ENCODE measurements around the gene NXT1.

Gene NXT1

GRCh38 chr20:23326774-23327173 is 23.8 kb upstream of the NXT1 start:
- no peak overlapping the region for H3K9ac ChIP-seq (ENCODE audit: low read length in 5 of 5)
- no peaks in the 10 kb centered on the region for H3K36me3 ChIP-seq (ENCODE audit: control insufficient read depth in 5 of 5, insufficient read depth in 5 of 5, low read length in 5 of 5)
- H3K4me3 ChIP-seq (ENCODE audit: low read depth in 1 of 5, low read length in 5 of 5), result no peak overlapping the region
- H3K27me3 ChIP-seq (ENCODE audit: control insufficient read depth in 5 of 5, insufficient read depth in 4 of 5, low read length in 5 of 5), result peaks cover 0 to 4% (median 0%) of the 10 kb centered on the region in 5 donors
- peaks cover 0 to 6% (median 0%) of the 10 kb centered on the region in 5 donors for H3K4me1 ChIP-seq (ENCODE audit: control insufficient read depth in 5 of 5, insufficient read depth in 5 of 5, low read length in 5 of 5)
- peaks cover 0 to 5% (median 0%) of the 10 kb centered on the region in 5 donors for H3K9me3 ChIP-seq (ENCODE audit: control insufficient read depth in 5 of 5, low read length in 5 of 5)
- no peak overlapping the region for H3K27ac ChIP-seq (ENCODE audit: low read depth, low read length)

- Histone ChIP-seq H3K9ac (ENCODE audit: low read length in 5 of 5) (no peak overlapping the region), H3K4me3 (ENCODE audit: low read depth in 1 of 5, low read length in 5 of 5) (no peak overlapping the region), H3K27me3 (ENCODE audit: control insufficient read depth in 5 of 5, insufficient read depth in 4 of 5, low read length in 5 of 5) (peaks cover 0 to 4% (median 0%) of the 10 kb centered on the region in 5 donors), H3K36me3 (ENCODE audit: control insufficient read depth in 5 of 5, insufficient read depth in 5 of 5, low read length in 5 of 5) (no peaks in the 10 kb centered on the region), H3K9me3 (ENCODE audit: control insufficient read depth in 5 of 5, low read length in 5 of 5) (peaks cover 0 to 5% (median 0%) of the 10 kb centered on the region in 5 donors), H3K27ac (ENCODE audit: low read depth, low read length) (no peak overlapping the region), H3K4me1 (ENCODE audit: control insufficient read depth in 5 of 5, insufficient read depth in 5 of 5, low read length in 5 of 5) (peaks cover 0 to 6% (median 0%) of the 10 kb centered on the region in 5 donors)
Measured at GRCh38 chr20:23327617-23328333, 22.8 kb upstream of the NXT1 start.

- H3K4me1 ChIP-seq (ENCODE audit: control insufficient read depth in 5 of 5, insufficient read depth in 5 of 5, low read length in 5 of 5), result peaks cover 0 to 3% (median 0%) of the 10 kb centered on the region in 5 donors
- no peak overlapping the region for H3K27ac ChIP-seq (ENCODE audit: low read depth, low read length)
Measured at GRCh38 chr20:23331450-23332350, 18.9 kb upstream of the NXT1 start.

GRCh38 chr20:23332467-23332866 is 18.1 kb upstream of the NXT1 start:
- H3K36me3 ChIP-seq (ENCODE audit: control insufficient read depth in 5 of 5, insufficient read depth in 5 of 5, low read length in 5 of 5), result no peaks in the 10 kb centered on the region
- H3K4me1 ChIP-seq (ENCODE audit: control insufficient read depth in 5 of 5, insufficient read depth in 5 of 5, low read length in 5 of 5), result peaks cover 0 to 3% (median 0%) of the 10 kb centered on the region in 5 donors
- no peak overlapping the region for H3K27ac ChIP-seq (ENCODE audit: low read depth, low read length)
- H3K9ac ChIP-seq (ENCODE audit: low read length in 5 of 5), result no peak overlapping the region
- H3K4me3 ChIP-seq (ENCODE audit: low read depth in 1 of 5, low read length in 5 of 5), result no peak overlapping the region
- H3K9me3 ChIP-seq (ENCODE audit: control insufficient read depth in 5 of 5, low read length in 5 of 5), result peaks cover 0 to 5% (median 0%) of the 10 kb centered on the region in 5 donors
- no peaks in the 10 kb centered on the region for H3K27me3 ChIP-seq (ENCODE audit: control insufficient read depth in 5 of 5, insufficient read depth in 4 of 5, low read length in 5 of 5)

More at GRCh38 chr20:23331450-23332350, 18.9 kb upstream of the NXT1 start:
- H3K4me3 ChIP-seq (ENCODE audit: low read depth in 1 of 5, low read length in 5 of 5), result no peak overlapping the region
- H3K9me3 ChIP-seq (ENCODE audit: control insufficient read depth in 5 of 5, low read length in 5 of 5), result peaks cover 0 to 5% (median 0%) of the 10 kb centered on the region in 5 donors
- H3K36me3 ChIP-seq (ENCODE audit: control insufficient read depth in 5 of 5, insufficient read depth in 5 of 5, low read length in 5 of 5), result no peaks in the 10 kb centered on the region
- no peak overlapping the region for H3K9ac ChIP-seq (ENCODE audit: low read length in 5 of 5)
- H3K27me3 ChIP-seq (ENCODE audit: control insufficient read depth in 5 of 5, insufficient read depth in 4 of 5, low read length in 5 of 5), result no peaks in the 10 kb centered on the region

GRCh38 chr20:23334111-23334510 is 16.5 kb upstream of the NXT1 start:
- Histone ChIP-seq H3K27me3 (ENCODE audit: control insufficient read depth in 5 of 5, insufficient read depth in 4 of 5, low read length in 5 of 5) (no peaks in the 10 kb centered on the region), H3K27ac (ENCODE audit: low read depth, low read length) (no peak overlapping the region), H3K4me1 (ENCODE audit: control insufficient read depth in 5 of 5, insufficient read depth in 5 of 5, low read length in 5 of 5) (peaks cover 0 to 3% (median 0%) of the 10 kb centered on the region in 5 donors), H3K9me3 (ENCODE audit: control insufficient read depth in 5 of 5, low read length in 5 of 5) (peaks cover 0 to 5% (median 0%) of the 10 kb centered on the region in 5 donors), H3K4me3 (ENCODE audit: low read depth in 1 of 5, low read length in 5 of 5) (no peak overlapping the region), H3K36me3 (ENCODE audit: control insufficient read depth in 5 of 5, insufficient read depth in 5 of 5, low read length in 5 of 5) (no peaks in the 10 kb centered on the region), H3K9ac (ENCODE audit: low read length in 5 of 5) (no peak overlapping the region)

- H3K36me3 ChIP-seq (ENCODE audit: control insufficient read depth in 5 of 5, insufficient read depth in 5 of 5, low read length in 5 of 5), result no peaks in the 10 kb centered on the region
- no peak overlapping the region for H3K27ac ChIP-seq (ENCODE audit: low read depth, low read length)
- no peak overlapping the region for H3K4me3 ChIP-seq (ENCODE audit: low read depth in 1 of 5, low read length in 5 of 5)
- peaks cover 0 to 3% (median 0%) of the 10 kb centered on the region in 5 donors for H3K4me1 ChIP-seq (ENCODE audit: control insufficient read depth in 5 of 5, insufficient read depth in 5 of 5, low read length in 5 of 5)
- H3K9me3 ChIP-seq (ENCODE audit: control insufficient read depth in 5 of 5, low read length in 5 of 5), result no peaks in the 10 kb centered on the region
- H3K27me3 ChIP-seq (ENCODE audit: control insufficient read depth in 5 of 5, insufficient read depth in 4 of 5, low read length in 5 of 5), result peaks cover 0 to 3% (median 0%) of the 10 kb centered on the region in 5 donors
- H3K9ac ChIP-seq (ENCODE audit: low read length in 5 of 5), result no peak overlapping the region
Measured at GRCh38 chr20:23335521-23335920, 15.1 kb upstream of the NXT1 start.

- H3K27me3 ChIP-seq (ENCODE audit: control insufficient read depth in 5 of 5, insufficient read depth in 4 of 5, low read length in 5 of 5), result peaks cover 0 to 3% (median 0%) of the 10 kb centered on the region in 5 donors
- no peaks in the 10 kb centered on the region for H3K9me3 ChIP-seq (ENCODE audit: control insufficient read depth in 5 of 5, low read length in 5 of 5)
- H3K27ac ChIP-seq (ENCODE audit: low read depth, low read length), result no peak overlapping the region
- H3K9ac ChIP-seq (ENCODE audit: low read length in 5 of 5), result no peak overlapping the region
- peaks cover 0 to 3% (median 0%) of the 10 kb centered on the region in 5 donors for H3K4me1 ChIP-seq (ENCODE audit: control insufficient read depth in 5 of 5, insufficient read depth in 5 of 5, low read length in 5 of 5)
- no peak overlapping the region for H3K4me3 ChIP-seq (ENCODE audit: low read depth in 1 of 5, low read length in 5 of 5)
- no peaks in the 10 kb centered on the region for H3K36me3 ChIP-seq (ENCODE audit: control insufficient read depth in 5 of 5, insufficient read depth in 5 of 5, low read length in 5 of 5)
Measured at GRCh38 chr20:23336476-23336875, 14.1 kb upstream of the NXT1 start.

- H3K9ac ChIP-seq (ENCODE audit: low read length in 5 of 5), result no peak overlapping the region
- no peak overlapping the region for H3K27ac ChIP-seq (ENCODE audit: low read depth, low read length)
- no peaks in the 10 kb centered on the region for H3K36me3 ChIP-seq (ENCODE audit: control insufficient read depth in 5 of 5, insufficient read depth in 5 of 5, low read length in 5 of 5)
- peaks cover 0 to 3% (median 0%) of the 10 kb centered on the region in 5 donors for H3K4me1 ChIP-seq (ENCODE audit: control insufficient read depth in 5 of 5, insufficient read depth in 5 of 5, low read length in 5 of 5)
- no peaks in the 10 kb centered on the region for H3K9me3 ChIP-seq (ENCODE audit: control insufficient read depth in 5 of 5, low read length in 5 of 5)
- peaks cover 0 to 8% (median 0%) of the 10 kb centered on the region in 5 donors for H3K27me3 ChIP-seq (ENCODE audit: control insufficient read depth in 5 of 5, insufficient read depth in 4 of 5, low read length in 5 of 5)
- no peak overlapping the region for H3K4me3 ChIP-seq (ENCODE audit: low read depth in 1 of 5, low read length in 5 of 5)
Measured at GRCh38 chr20:23337312-23337711, 13.3 kb upstream of the NXT1 start.

- no peaks in the 10 kb centered on the region for H3K9me3 ChIP-seq (ENCODE audit: control insufficient read depth in 5 of 5, low read length in 5 of 5)
- no peaks in the 10 kb centered on the region for H3K4me1 ChIP-seq (ENCODE audit: control insufficient read depth in 5 of 5, insufficient read depth in 5 of 5, low read length in 5 of 5)
- no peaks in the 10 kb centered on the region for H3K36me3 ChIP-seq (ENCODE audit: control insufficient read depth in 5 of 5, insufficient read depth in 5 of 5, low read length in 5 of 5)
- peaks cover 0 to 8% (median 0%) of the 10 kb centered on the region in 5 donors for H3K27me3 ChIP-seq (ENCODE audit: control insufficient read depth in 5 of 5, insufficient read depth in 4 of 5, low read length in 5 of 5)
- H3K4me3 ChIP-seq (ENCODE audit: low read depth in 1 of 5, low read length in 5 of 5), result no peak overlapping the region
- no peak overlapping the region for H3K27ac ChIP-seq (ENCODE audit: low read depth, low read length)
- H3K9ac ChIP-seq (ENCODE audit: low read length in 5 of 5), result no peak overlapping the region
Measured at GRCh38 chr20:23339986-23340385, 10.6 kb upstream of the NXT1 start.

- Histone ChIP-seq H3K27ac (ENCODE audit: low read depth, low read length) (no peak overlapping the region), H3K9me3 (ENCODE audit: control insufficient read depth in 5 of 5, low read length in 5 of 5) (no peaks in the 10 kb centered on the region), H3K4me3 (ENCODE audit: low read depth in 1 of 5, low read length in 5 of 5) (no peak overlapping the region), H3K4me1 (ENCODE audit: control insufficient read depth in 5 of 5, insufficient read depth in 5 of 5, low read length in 5 of 5) (no peaks in the 10 kb centered on the region), H3K36me3 (ENCODE audit: control insufficient read depth in 5 of 5, insufficient read depth in 5 of 5, low read length in 5 of 5) (no peaks in the 10 kb centered on the region), H3K9ac (ENCODE audit: low read length in 5 of 5) (no peak overlapping the region), H3K27me3 (ENCODE audit: control insufficient read depth in 5 of 5, insufficient read depth in 4 of 5, low read length in 5 of 5) (peaks cover 0 to 8% (median 0%) of the 10 kb centered on the region in 5 donors)
Measured at GRCh38 chr20:23340524-23340923, 10.1 kb upstream of the NXT1 start.
